Measurements from ENCODE around the gene MAD2L2.

- TF ChIP-seq CTCF (IDR thresholded peaks at IDR 0.05) (no peak), POLR2A (IDR thresholded peaks at IDR 0.05) (no peak)
These were observed 39.1 kb downstream of the MAD2L2 start for GRCh38 chr1:11641776-11642305.
